ENCODE results near the gene MAML2. TPM values are rescaled to one million over a fixed set of nuclear protein-coding genes. Genes with fewer than 3 reads are reported as not detected.
A peak's percentile ranks its signal among the peaks of the same experiment; 100 is the strongest.

MAML2 gene
- total and polyA plus RNA-seq, 2 of the 13 experiments (the other 11 are each of a cell fraction or from before 2014, with no cell fraction given) = 2.3 to 25.9 TPM

DNA sequence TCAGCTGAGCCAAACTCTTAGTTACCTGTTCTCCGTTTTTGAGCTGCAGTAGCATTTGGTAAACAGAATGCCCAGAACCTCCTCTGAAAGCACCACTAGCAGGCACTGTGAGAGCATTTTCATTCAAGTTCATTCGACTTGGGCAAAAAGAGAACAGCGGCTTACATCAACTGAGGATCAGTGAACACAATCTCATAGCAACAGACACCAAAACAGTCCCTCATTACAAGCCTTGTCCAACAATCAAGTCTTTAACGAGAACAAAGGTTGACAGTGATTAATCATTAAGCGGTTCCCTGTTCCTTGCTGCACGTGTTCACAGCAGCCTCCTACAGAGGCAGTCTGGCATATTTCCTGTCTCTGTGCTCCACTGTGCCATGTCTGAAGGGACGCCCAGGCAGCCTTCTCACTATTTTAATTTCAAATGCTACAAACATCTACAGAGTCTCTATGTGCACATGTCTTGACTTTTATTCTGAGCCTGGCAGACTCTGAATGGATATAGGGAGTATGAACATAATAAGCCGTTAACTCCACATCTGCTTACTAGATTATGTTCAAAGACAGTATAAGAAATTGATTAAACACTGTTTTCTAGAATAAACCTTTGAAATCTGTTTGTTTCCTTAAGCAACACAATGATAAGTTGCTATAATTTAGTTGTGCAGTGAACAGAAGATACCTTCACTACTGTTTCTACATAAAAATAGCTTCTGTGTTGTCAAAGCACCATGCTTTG is 330.7 kb downstream of the MAML2 start (continued):
- TF ChIP-seq ZNF326 (CRISPR knock-in tag; IDR thresholded peaks at IDR 0.05; ENCODE audit: borderline replicate concordance) (no peak), SP1 (IDR thresholded peaks at IDR 0.05) (no peak), SP1 (CRISPR knock-in tag; IDR thresholded peaks at IDR 0.05) (no peak), SATB2 (CRISPR knock-in tag; IDR thresholded peaks at IDR 0.05) (no peak), NFE2L1 (CRISPR knock-in tag; IDR thresholded peaks at IDR 0.05; ENCODE audit: borderline replicate concordance) (no peak), KLF13 (CRISPR knock-in tag; IDR thresholded peaks at IDR 0.05) (no peak), SOX13 (IDR thresholded peaks at IDR 0.05) (peak; percentile 84; the same call in 1 of the 2 replicates), SOX13 (CRISPR knock-in tag; conservative IDR thresholded peaks at IDR 0.05 in 1 of 2, IDR thresholded peaks at IDR 0.05 in 1 of 2) (peak in 1 of 2 experiments; percentile 99; a peak in 2 of 4 replicates), NR2F1 (CRISPR knock-in tag; IDR thresholded peaks at IDR 0.05) (no peak), SMAD9 (CRISPR knock-in tag; IDR thresholded peaks at IDR 0.05) (no peak), KDM4B (CRISPR knock-in tag; IDR thresholded peaks at IDR 0.05) (no peak), ZNF891 (CRISPR knock-in tag; IDR thresholded peaks at IDR 0.05) (no peak), THAP11 (CRISPR knock-in tag; IDR thresholded peaks at IDR 0.05) (peak; percentile 65), ZSCAN9 (CRISPR knock-in tag; IDR thresholded peaks at IDR 0.05; ENCODE audit: borderline replicate concordance) (peak; percentile 93; the same call in 1 of the 2 replicates), MTF1 (CRISPR knock-in tag; IDR thresholded peaks at IDR 0.05) (no peak), ZSCAN29 (CRISPR knock-in tag; conservative IDR thresholded peaks at IDR 0.05) (no peak), MYPOP (CRISPR knock-in tag; IDR thresholded peaks at IDR 0.05) (peak; percentile 28; the same call in 1 of the 2 replicates)
- TF ChIP-seq, protein P1, sequence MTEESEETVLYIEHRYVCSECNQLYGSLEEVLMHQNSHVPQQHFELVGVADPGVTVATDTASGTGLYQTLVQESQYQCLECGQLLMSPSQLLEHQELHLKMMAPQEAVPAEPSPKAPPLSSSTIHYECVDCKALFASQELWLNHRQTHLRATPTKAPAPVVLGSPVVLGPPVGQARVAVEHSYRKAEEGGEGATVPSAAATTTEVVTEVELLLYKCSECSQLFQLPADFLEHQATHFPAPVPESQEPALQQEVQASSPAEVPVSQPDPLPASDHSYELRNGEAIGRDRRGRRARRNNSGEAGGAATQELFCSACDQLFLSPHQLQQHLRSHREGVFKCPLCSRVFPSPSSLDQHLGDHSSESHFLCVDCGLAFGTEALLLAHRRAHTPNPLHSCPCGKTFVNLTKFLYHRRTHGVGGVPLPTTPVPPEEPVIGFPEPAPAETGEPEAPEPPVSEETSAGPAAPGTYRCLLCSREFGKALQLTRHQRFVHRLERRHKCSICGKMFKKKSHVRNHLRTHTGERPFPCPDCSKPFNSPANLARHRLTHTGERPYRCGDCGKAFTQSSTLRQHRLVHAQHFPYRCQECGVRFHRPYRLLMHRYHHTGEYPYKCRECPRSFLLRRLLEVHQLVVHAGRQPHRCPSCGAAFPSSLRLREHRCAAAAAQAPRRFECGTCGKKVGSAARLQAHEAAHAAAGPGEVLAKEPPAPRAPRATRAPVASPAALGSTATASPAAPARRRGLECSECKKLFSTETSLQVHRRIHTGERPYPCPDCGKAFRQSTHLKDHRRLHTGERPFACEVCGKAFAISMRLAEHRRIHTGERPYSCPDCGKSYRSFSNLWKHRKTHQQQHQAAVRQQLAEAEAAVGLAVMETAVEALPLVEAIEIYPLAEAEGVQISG (CRISPR knock-in tag; IDR thresholded peaks at IDR 0.05) = peak; percentile 89
- TF ChIP-seq, protein P2, sequence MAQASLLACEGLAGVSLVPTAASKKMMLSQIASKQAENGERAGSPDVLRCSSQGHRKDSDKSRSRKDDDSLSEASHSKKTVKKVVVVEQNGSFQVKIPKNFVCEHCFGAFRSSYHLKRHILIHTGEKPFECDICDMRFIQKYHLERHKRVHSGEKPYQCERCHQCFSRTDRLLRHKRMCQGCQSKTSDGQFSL (CRISPR knock-in tag; IDR thresholded peaks at IDR 0.05) = no peak; the same call in 1 of the 2 replicates
- TF ChIP-seq, protein P3, sequence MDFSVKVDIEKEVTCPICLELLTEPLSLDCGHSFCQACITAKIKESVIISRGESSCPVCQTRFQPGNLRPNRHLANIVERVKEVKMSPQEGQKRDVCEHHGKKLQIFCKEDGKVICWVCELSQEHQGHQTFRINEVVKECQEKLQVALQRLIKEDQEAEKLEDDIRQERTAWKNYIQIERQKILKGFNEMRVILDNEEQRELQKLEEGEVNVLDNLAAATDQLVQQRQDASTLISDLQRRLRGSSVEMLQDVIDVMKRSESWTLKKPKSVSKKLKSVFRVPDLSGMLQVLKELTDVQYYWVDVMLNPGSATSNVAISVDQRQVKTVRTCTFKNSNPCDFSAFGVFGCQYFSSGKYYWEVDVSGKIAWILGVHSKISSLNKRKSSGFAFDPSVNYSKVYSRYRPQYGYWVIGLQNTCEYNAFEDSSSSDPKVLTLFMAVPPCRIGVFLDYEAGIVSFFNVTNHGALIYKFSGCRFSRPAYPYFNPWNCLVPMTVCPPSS (IDR thresholded peaks at IDR 0.05) = no peak
- TF ChIP-seq, protein P4, sequence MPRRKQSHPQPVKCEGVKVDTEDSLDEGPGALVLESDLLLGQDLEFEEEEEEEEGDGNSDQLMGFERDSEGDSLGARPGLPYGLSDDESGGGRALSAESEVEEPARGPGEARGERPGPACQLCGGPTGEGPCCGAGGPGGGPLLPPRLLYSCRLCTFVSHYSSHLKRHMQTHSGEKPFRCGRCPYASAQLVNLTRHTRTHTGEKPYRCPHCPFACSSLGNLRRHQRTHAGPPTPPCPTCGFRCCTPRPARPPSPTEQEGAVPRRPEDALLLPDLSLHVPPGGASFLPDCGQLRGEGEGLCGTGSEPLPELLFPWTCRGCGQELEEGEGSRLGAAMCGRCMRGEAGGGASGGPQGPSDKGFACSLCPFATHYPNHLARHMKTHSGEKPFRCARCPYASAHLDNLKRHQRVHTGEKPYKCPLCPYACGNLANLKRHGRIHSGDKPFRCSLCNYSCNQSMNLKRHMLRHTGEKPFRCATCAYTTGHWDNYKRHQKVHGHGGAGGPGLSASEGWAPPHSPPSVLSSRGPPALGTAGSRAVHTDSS (CRISPR knock-in tag; conservative IDR thresholded peaks at IDR 0.05) = no peak
